Erythroblast (primary cell): ENCODE results near the gene TTC7B.

ENCODE experiments used
- GATA1 ChIP-seq: IDR thresholded peaks from 2 replicates; pipeline ENCODE4 v1.6.1; 2011; ENCODE audit warnings: low read depth, mild to moderate bottlenecking, control low read depth, low read length, moderate library complexity
- POLR2A ChIP-seq: IDR thresholded peaks from 2 replicates; pipeline ENCODE4 v1.6.1; 2011; ENCODE audit warnings: mild to moderate bottlenecking, low read length

- TF ChIP-seq POLR2A (no peak), GATA1 (no peak)
Measured at GRCh38 chr14:90808759-90809529, 7.3 kb downstream of the TTC7B start.
